Fibroblast of skin of right quadriceps (primary cell): Measurements from ENCODE around the gene MFSD11.
"Not testable (repeated sequence)": the region's sequence is repeated elsewhere in the genome, so short reads cannot be mapped to it uniquely, and the experiment has no call there.

Experiments
- DNase-seq: peaks from one replicate; pipeline ENCODE4 v3.0.0-alpha.2; 2013

MFSD11 gene

DNA sequence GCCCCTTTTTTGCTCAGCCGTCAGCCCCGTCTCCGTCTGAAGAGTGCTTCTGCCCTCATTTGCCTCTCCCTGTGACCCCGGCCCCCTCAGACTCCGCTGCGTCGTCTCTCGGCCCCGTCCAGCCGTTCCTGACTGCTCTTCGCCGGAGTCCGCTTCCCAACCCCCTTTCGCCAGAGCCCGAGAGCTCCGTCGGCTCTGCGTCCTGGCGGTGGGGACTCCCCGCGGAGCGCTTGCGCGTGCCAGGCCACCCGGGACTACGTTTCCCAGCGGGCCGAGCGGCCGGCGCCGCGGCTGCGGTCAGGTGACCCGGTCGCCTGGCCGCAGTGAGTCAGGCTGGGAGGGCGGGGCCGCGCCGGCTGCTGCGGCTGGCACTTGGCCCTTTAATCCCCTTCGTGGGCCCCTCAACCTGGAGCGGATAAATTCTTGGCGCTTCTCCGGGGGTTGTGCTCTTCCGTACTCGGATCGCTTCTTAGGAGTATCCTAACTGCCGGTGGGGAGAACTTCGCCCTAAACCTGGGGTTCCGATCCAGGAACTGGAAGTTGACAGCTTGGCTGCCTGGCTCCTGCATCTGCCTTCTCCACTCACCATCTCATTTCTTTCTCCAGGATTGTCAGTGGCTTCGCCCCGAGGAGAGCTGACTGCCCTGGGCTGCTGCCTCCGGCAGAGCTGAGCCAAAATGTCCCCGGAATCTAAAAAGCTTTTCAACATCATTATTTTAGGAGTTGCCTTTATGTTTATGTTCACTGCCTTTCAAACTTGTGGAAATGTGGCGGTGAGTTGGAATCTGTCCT is at the start of gene MFSD11:
MFSD11 (plus strand) TSS at position 444 of the 792 bp plus-strand sequence; CDS start at position 678, 234 bp downstream.
- DNase-seq, result peak; percentile 96

DNA sequence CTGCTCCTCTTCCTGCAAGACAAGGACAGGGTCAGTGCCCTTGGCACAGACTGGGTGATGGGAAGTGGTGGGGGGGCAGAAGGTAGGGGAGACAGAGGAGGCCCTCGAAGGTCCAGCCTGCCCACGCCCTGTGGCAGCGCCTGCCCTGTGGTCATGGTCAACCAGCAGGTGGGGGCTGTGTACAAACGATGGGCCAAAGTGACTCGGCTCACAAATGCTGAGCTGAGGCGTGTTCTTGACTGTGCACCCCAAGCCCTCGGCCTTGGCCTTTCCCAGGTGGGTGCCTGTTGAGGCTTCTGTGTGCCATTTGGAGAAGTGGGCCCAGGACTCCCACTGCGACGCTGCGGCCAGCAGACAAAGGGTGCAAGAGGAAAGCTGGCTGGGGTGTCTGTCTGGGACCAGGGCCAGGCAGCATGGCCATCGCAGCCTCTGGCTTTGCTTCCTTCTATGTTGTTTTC is 49.7 kb upstream of the MFSD11 start:
- no peak for DNase-seq

DNA sequence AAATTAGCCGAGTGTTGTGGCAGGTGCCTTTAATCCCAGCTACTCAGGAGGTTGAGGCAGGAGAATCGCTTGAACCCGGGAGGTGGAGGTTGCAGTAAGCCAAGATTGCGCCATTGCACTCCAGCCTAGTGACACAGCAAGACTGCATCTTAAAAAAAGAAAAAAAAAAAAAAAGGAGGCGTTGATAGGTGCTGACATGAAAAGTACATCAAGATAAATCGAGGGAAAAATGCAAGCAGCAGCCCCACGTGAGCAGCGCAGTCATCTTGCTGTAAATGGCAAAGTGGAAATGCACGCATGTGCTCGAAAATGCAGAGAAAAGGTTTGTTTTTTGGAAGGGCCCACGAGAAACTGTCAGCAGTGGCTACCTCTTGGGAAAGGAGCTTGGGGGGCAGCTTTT is 48.1 kb upstream of the MFSD11 start:
- no peak for DNase-seq

DNA sequence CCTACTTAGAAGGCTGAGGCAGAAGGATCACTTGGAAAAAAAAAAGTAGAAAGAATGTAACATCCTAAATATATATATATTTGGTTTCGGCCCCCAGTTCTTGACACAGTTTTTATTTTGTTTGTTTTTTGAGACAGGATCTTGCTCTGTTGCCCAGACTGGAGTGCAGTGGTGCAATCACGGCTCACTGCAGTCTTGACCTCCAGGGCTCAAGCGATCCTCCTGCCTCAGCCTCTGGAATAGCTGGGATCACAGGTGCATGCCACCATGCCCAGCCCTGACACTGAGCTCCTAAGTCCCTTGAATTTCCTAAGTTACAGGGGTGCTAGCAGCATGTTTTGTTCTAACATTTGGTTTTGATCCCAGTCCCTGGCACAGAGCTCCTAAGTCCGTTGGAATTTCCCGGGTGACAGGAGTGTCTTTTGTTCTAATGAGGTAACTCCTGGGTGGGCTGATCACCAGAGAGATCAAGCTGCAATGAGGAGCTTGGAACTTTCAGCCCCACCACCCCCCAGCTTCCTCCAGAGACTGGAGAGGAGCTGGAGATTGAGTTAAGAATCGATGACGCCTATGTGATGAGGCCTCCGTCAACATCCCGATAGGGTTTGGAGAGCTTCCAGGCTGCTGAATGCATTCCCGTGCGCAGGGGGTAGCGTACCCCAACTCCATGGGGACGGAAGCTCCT is 47.2 kb upstream of the MFSD11 start:
- DNase-seq, result no peak

DNA sequence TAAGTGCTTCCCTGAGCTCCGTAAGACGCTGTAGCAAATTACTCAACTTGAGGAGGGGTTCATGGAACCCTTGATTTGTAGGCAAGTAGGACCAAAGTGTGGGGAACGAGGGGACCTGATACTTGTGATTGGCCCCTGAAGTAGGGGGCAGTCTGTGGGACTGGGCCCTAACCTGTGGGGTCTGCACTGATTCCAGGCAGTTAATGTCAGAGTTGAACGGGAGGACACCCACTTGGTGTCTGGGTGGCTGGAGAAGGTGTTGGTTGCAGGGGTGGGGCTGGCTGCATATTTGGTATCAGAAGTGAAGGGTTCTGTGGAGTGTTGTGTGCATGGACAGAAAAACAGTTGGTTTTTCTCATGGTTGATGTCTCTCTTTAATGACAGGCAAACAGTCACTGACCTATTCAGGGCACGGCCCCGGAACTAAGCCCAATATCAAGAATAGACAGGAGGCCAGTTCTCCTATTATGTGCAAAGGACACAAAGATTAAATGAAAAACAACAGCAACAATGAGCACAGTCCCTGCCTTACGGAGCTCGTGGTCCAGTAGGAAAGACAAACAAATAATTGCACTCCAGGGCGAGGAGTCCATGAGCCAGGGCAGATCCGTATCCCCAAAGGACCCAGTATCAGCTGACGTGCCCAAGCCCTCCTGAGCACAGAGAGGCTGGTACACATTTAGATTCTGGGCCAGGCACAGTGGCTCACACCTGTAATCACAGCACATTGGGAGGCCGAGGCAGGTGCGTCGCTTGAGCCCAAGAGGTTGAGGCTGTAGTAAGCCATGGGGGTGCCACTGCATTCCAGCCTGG is 46.3 kb upstream of the MFSD11 start:
- DNase-seq, result no peak

DNA sequence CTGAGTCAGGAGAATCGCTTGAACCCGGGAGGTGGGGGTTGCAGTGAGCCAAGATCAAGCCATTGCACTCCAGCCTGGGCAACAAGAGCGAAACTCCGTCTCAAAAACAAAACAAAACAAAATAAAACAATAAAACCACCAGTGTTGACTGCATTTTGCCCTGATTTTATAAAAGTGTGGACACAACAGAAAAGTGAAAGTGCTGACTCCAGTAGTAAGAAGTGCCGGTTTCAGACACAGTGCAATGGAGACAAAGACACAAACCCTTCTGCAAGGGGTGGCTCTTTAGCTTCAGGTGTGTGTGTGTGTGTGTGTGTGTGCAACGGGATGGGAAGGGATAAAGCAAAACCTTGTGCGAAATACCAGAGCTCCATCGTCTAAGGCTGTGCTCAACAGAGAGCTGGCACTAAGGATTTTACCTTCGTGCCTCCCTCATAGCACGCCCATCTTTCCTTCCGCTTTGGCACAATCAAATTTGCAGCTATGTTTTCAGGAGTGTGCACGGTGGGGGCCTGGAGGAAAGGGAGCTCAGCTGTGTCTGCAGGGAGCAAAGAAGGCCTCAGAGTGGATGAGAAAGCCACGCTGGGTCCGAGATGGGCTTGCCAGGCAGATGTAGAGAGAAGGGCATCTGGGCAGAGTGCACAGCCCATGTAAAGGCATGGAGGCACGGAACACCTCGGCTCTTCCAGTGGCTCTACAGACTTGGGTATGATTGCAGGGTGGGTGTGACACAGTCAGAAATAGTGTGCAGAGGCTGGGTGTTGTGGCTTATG is 42.7 kb upstream of the MFSD11 start:
- no peak for DNase-seq

DNA sequence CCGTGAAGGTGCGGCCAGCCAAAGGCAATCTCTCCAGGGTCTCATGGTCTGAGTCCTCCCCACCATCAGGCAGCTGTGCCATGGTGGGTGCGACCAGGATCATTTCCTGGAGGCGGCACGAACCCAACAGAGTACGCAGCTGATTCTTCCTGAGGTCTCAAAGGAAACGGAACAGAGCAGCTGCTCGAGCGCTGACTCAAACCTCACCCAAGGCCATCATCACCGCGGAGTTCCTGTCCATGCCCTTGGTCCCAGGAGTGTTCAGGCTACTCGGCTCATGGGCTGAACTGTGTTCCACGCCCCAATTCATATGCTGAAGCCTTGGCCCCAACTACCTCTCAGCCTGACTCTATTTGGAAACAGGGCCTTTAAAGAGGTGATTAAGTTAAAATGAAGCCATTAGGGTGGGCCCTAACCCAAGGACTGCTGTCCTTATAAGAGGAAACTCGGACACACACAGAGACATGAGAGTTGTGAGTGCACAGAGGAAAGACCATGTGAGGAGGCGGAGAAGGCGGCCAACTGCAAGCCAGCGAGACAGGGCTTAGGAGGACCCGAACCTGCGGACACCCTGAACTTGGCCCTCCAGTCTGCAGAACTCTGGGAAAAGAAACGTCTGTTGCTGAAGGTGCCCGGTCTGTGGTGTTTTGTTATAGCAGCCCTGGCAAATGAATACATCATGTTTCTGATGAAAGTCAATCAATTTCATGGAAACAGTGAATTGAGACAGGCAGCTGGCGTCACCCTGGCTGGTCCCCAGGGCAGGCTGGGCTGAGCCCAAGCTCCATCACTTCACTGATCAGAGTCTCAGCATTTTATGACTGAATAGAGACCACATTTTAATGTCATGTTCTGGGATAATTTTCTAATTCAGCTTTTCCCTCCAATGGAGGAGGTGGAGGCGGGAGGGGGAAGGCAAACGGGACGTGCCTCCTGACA is 40.9 kb upstream of the MFSD11 start:
- no peak for DNase-seq

DNA sequence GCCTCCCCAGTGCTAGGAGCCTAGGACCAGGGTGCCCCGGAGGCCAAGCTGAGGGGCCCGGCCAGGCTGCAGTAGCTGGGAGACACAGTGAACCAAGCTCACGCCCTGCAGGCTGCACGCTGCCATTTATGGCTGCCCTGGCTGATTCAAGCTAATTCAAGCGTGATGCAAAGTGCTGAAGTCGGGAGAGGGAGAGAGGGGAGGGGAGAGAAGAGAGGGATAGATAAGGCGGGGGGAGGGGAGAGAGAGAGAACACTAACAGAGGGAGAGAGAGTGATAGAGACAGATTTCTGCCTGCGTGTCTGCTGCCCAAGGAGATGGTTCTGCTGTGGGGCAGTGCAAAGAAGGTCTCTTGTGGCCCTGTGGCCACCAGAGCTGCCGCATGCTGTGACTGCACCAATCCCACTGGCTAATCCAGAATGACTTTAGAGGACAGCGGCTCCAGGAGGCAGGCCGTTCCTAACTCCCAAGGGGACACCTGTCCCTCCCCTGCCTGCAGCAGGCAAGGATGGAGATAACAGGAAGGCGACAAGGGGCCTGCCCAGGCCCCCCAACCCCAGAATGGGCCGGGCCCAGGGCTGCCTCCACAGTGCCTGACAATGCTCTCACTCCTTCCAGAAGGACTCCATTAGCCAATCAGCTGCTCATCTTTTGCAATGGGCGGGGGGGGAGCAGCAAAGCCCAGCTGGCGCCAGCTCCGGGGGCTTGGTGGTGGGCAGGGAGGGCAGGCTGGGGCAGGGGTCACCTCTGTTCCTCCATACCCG is 40.0 kb upstream of the MFSD11 start:
- DNase-seq, result peak; percentile 68

DNA sequence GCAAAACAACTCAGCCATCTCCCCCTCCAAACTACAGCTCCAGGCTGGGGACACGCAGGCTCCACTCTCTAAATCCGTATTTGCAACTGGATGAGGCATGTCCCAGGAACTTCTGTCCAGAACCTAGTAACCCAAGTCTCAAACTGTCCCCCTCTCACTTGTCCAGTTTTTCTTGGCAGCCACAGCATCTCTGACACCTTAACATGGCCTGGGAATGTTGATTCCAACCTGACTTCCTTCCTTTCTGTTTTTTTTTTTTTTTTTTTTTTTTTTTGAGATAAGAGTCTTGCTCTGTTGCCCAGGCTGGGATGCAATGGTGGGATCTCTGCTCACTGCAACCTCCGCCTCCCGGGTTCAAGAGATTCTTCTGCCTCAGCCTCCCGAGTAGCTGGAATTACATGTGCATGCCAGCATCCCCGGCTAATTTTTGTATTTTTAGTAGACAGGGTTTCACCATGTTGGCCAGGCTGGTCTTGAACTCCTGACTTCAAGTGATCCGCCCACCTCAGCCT is 39.4 kb upstream of the MFSD11 start:
- DNase-seq, result not testable (repeated sequence)

DNA sequence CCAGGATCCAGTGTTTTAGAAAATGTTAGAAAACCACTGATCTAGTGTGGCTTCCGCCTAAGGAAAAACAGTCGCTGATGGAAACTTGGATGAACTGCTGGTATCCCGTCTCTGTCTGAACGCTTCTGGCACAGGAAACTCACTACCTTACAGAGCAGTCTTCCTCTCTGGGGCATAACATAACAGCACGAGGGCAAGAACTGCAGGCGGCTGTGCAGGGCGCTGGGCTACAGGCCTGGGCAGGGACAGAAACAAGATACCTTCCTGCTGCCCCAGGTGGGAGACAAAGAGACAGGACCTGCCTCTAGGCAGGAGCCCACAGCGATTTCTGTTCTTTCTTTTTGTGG is 37.7 kb upstream of the MFSD11 start:
- no peak for DNase-seq

DNA sequence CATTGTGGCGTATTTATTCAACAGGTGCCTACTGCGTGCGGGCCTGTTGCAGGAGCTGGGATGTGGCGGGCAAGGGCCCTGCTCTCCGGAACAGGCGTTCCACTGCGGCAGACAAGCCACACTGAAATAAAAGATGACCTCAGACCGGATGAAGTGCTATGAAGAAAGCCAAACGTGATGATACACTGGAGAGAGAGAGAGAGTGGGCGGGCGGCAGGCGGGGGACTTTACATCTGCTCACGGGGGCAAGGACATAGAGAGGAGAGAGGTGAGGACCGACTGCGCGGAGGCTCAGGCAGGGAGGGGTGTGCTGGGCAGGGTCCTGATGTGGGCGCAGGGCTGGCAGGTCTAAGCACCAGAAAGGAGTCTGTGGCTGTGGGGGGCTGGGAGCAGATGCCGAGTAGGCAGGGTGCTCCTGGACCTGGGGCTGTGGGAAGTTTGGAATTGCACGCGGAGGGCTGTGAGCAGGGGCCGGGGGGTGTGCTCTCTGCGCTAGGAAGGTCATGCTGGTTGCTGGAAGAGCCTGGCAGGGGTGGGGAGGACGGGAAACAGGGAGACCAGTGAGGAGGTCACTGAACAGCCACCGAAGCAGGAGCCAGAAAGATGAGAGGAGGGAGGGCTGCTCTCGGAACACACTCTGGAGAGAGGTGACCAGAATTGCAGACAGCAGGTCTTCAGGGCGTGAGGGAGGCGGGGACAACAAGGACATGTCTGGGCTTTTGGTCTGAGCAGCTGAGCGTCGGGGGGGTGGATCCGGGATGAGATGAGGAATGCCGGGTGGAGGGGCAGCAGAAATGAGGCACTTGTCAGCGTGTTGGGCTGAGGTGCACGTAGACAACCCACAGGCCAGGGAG is 37.1 kb upstream of the MFSD11 start:
- DNase-seq, result peak; percentile 74

DNA sequence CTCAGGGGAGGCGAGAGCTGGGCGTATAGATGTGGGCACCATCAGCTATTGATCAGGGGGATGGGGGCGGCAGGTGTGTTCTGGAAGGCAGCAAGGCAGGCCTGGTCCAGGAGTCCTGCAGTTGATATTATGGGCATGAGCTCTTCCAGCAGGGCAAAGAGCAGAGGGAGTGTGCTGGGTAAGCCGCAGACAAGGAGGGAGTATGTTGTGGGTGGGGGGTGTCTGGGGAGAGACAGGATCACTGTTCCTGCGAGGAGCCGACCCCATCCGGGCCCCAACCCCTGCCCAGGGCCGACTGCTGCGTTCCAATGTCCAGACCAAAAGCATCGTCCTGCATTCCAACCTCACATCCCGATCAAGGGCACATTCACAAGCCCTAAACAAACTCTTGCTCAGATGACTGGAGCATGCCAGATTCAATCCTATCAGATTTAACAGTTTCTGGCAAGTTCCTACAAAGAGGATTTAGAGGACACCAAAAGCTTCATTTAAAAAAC is 36.4 kb upstream of the MFSD11 start:
- DNase-seq, result no peak

DNA sequence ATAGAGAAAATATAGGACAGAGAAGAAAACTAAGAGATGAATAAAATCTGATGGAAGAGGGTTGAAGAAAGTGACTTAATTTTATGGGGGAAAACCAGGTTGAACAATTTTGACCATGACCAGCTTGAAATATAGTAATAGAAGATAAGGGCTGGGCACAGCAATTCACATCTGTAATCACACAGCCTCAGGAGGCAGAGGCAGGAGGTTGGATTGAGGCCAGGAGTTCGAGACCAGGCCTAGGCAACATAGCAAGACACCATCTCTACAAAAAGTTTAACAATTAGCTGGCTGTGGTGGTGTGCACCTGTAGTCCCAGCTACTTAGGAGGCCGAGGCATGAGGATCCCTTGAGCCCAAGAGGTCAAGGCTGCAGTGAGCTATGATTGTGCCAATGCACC is 35.8 kb upstream of the MFSD11 start:
- no peak for DNase-seq

DNA sequence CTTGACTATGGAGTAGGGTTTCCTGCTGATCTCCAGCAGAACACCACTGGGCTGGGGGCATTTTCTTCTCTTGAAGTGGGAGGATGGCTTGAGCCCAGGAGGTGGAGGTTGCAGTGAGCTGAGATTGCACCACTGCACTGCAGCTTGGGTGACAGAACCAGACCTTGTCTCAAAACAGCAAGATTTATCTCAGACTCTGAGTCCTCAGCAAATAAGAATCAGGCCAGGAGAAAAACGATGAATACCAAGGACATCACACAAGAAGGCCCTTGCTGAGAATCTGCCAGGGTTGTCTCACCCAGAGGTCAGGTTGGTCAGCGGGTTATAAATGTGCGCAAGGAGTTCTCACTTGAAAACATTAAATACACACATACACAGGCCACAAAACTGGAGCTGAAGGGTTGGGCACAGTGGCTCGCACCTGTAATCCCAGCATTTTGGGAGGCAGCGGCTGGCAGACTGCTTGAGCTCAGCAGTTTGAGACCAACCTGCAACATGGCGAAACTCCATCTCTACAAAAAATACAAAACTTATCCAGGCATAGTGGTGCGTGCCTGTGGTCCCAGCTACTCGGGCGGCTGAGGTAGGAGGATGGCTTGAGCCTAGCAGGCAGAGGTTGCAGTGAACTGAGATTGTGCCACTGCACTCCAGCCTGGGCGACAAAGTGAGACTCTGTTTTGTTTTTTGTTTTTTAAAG is 34.8 kb upstream of the MFSD11 start:
- DNase-seq, result no peak

DNA sequence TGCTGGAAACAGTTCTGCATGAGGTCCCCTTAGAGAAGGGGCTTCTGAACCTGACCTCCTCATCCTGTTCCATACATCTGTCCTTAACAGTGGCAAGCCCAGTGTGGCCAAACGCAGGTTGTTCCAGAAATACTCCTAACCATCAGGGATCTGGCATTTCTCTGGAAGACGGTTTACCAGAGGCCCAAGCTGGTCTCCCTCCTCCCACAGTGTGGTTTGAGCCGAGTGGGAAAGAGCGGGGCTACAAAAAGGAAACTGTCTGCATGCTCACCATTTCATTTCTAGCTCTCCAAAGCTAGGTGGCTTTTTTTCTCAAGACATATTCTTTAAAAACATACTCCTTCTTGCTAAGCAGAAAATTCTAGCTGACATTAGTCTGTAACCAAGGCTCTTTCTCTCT is 33.1 kb upstream of the MFSD11 start:
- no peak for DNase-seq

DNA sequence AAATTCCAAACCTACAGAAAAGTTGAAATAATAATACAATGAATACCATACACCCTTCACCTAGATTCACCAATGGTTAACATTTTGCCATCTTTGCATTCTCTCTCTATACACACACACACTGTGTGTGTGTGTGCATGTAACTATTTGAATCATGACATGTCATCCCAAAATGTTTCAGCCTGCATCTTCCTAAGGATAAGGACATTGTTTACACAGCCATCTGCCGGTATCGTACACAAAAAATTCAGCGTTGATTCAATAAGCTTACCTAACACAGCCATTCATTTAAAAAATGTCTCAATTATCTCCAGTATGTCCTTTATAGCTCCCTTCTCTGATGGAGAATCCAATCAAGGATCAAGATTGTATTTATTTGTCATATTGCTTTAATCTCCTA is 31.1 kb upstream of the MFSD11 start:
- no peak for DNase-seq

DNA sequence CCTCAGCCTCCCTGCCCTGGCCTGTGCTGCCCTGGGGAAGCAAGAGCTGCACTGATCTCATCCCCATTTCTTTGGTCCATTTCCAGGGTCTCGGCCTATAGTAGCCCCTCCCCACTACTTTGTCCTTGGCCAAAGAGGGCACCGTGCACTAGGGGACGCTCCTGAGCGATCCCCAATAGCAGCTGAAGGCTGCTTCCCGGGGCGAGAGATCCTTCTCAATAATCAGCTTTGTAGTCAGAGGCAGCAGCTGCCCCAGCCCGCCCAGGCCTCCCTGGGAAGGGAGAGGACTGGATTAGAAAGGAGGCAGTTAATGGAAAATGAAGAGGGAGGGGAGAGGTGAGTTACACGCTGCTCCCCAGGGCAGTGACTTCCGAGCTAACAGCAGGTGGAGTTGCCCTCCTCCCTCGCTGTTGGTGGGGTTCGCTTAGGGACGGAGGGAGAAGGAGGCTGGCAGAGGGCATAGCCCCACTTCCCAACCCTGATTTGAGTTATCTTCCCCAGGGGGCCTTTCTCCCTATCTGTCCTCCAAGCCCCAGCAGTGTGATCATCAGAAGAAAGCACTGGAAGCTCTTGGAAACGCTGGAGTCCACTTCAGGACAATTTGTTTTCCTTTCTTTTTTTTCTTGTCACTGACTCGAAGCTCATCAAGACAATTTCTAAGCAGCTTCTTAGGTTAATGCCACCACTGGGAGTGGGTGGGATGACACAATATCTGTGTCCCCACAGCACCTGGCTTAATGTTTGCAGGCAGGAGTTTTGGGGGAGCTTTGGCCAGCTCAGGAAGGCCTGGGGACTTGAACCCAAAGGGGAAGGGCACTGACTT is 29.7 kb upstream of the MFSD11 start:
- no peak for DNase-seq
